Kidney (tissue), 14 donors: ENCODE results near the gene IL4R. TPM values are rescaled to one million over a fixed set of nuclear protein-coding genes. Genes with fewer than 3 reads are reported as not detected.
A peak's percentile ranks its signal among the peaks of the same experiment; 100 is the strongest.

Experiments
- DNase-seq, 5 donors: peaks; one replicate each; pipeline ENCODE4 v3.0.0-alpha.2; 2013 to 2020
- FAIRE-seq: peaks from 2 replicates; lab custom pipeline; 2012; peaks lifted over from hg19 to GRCh38; lab: Jason Lieb, UNC
- H3K27ac ChIP-seq, 2 donors: one replicate each; pipeline ENCODE4 v1.7.0; 2013; ENCODE audit warnings: low read depth in 2 of 2, low read length in 2 of 2, inconsistent platforms in 1 of 2
- H3K27me3 ChIP-seq: one replicate; pipeline ENCODE4 v1.7.1; 2013; ENCODE audit warnings: low read length, inconsistent platforms; ENCODE audit not compliant: control insufficient read depth, insufficient read depth
- H3K36me3 ChIP-seq, 3 donors: one replicate each; pipeline versions ENCODE4 v1.7.0 to v1.7.1; 2013; ENCODE audit warnings: low read length in 3 of 3, control low read depth in 1 of 3, inconsistent platforms in 1 of 3; ENCODE audit not compliant: insufficient read depth in 3 of 3, control insufficient read depth in 2 of 3
- H3K4me1 ChIP-seq, 3 donors: one replicate each; pipeline versions ENCODE4 v1.7.0 to v1.7.1; 2013; ENCODE audit warnings: low read length in 3 of 3, inconsistent platforms in 1 of 3, low read depth in 1 of 3; ENCODE audit not compliant: control insufficient read depth in 2 of 3, insufficient read depth in 2 of 3
- H3K4me3 ChIP-seq, 3 donors: one replicate each; pipeline versions ENCODE4 v1.7.0 to v1.8.1; 2013; ENCODE audit warnings: low read length in 3 of 3, control low read depth in 1 of 3, inconsistent platforms in 1 of 3
- H3K9ac ChIP-seq, 3 donors: one replicate each; pipeline versions ENCODE4 v1.7.0 to v1.7.1; 2013; ENCODE audit warnings: low read length in 3 of 3, control low read depth in 1 of 3, inconsistent platforms in 1 of 3
- H3K9me3 ChIP-seq, 3 donors: one replicate each; pipeline versions ENCODE4 v1.7.0 to v1.7.1; 2013; ENCODE audit warnings: low read length in 3 of 3, control low read depth in 1 of 3, inconsistent platforms in 1 of 3; ENCODE audit not compliant: control insufficient read depth in 2 of 3, insufficient read depth in 1 of 3
- intact Hi-C: fragments of 100-400 bp; cut with DNase I; formaldehyde crosslinking; loops from one replicate; pipeline ENCODE4 v1.11.1; 2022
- polyA plus RNA-seq: library from polyadenylated mRNA; stranded (reverse); fragments of 350-450 nt; fragmentation: Illumina TruSeq; extraction: RNeasy Lipid Tissue Mini Kit (QIAGEN cat#74804); gene quantifications from one replicate; pipeline ENCODE4 v1.2.3, GENCODE V29; 2014; ENCODE audit warnings: low read depth, low replicate concordance; ENCODE audit not compliant: insufficient read depth
- total RNA-seq: library from RNA; stranded (reverse); fragmentation: NEBNext Ultra II Directional; extraction: Animal tissue kit (Norgen Biotek cat#: 25700); gene quantifications from one replicate; pipeline ENCODE4 v1.2.1, GENCODE V29; 2021
- TF ChIP-seq, protein P1 (sequence below): IDR thresholded peaks from 3 replicates; pipeline ENCODE4 v1.5.1; 2012; ENCODE audit warnings: mild to moderate bottlenecking, moderate library complexity, borderline replicate concordance; ENCODE audit not compliant: insufficient read depth; ENCODE audit errors: extremely low read depth
- donor health status: control.
- donor health status: control.
- donor health status: control.
- donor health status: control.
- donor health status: control.
- donor health status: DM: yes; HTN: yes; CAD: no.
- donor health status: Normal renal cell carcinoma (clear cell type).

IL4R gene
- total and polyA plus RNA-seq, 2 donors from 2014 or later, result 13.8 to 115 TPM

DNA sequence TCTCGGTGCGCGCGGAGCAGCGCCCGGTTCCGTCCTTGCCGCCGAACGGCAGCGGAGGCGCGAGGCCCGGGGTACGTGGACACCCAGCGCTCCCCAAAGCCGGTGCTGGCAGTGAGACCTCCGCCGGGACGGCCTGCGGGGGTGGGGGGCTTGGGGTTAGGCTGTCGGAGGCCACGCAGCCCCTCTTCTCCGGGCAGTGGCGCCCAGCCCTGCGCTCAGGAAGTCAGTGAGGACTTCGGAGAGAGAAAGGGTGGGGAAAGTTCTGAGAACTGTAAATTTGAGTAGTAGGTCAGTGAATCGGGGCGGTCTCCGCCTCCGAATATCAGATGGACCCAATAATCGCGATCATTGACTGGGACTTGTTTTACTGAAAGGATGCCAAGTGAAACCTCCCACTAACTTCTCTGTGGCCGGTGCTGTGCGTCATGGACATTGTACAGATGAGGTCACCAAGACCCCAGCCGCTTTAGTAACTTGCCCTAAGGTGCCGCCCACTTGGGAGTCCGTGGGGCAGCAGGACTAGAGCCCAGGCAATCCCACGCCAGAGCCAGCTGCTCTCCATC, 468 bp downstream of the IL4R start:
- peak overlapping the region; percentile 30 to 86 (median 60) for H3K9ac ChIP-seq
- intact Hi-C loops, result no loop called here

DNA sequence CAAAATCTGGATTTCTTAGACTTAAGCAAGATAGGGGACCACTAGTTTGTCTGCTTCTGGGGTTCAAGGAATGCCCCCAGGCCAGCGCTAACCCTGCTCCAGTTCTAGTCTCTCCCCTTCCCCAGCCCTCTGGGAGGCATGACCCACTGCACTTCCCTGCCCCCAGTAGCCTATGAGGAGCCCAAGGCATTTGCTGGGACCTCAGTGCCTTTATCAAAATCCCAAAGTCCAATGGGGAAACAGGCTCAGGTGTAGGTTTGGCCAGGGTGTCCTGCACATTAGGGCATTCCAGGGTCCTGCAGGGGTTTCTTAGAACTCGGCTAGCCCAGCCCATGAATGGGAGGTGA, 1.2 kb downstream of the IL4R start:
- Histone ChIP-seq H3K9ac (peak overlapping the region in 2 of 3 donors; percentile 43 to 86), H3K27me3 (no peaks in the 10 kb centered on the region), H3K4me3 (peak overlapping the region in 2 of 3 donors; percentile 58 to 73), H3K36me3 (no peaks in the 10 kb centered on the region), H3K27ac (peak overlapping the region; percentile 96), H3K9me3 (no peaks in the 10 kb centered on the region), H3K4me1 (peaks cover 0 to 17% (median 0%) of the 10 kb centered on the region in 3 donors)
- DNase-seq (peak in 1 of 5 donors; percentile 39), FAIRE-seq (no peak)
- TF ChIP-seq, protein P1, sequence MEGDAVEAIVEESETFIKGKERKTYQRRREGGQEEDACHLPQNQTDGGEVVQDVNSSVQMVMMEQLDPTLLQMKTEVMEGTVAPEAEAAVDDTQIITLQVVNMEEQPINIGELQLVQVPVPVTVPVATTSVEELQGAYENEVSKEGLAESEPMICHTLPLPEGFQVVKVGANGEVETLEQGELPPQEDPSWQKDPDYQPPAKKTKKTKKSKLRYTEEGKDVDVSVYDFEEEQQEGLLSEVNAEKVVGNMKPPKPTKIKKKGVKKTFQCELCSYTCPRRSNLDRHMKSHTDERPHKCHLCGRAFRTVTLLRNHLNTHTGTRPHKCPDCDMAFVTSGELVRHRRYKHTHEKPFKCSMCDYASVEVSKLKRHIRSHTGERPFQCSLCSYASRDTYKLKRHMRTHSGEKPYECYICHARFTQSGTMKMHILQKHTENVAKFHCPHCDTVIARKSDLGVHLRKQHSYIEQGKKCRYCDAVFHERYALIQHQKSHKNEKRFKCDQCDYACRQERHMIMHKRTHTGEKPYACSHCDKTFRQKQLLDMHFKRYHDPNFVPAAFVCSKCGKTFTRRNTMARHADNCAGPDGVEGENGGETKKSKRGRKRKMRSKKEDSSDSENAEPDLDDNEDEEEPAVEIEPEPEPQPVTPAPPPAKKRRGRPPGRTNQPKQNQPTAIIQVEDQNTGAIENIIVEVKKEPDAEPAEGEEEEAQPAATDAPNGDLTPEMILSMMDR, result no peak
- intact Hi-C loops, result no loop called here

More for the DNA sequence above, 468 bp downstream of the IL4R start:
- Histone ChIP-seq H3K4me1 (peaks cover 0 to 17% (median 0%) of the 10 kb centered on the region in 3 donors), H3K9me3 (no peaks in the 10 kb centered on the region), H3K4me3 (peak overlapping the region; percentile 56 to 74 (median 73)), H3K27me3 (no peaks in the 10 kb centered on the region), H3K27ac (peak overlapping the region; percentile 96), H3K36me3 (no peaks in the 10 kb centered on the region)
- no peak for FAIRE-seq
- peak; percentile 48 to 88 (median 68) for DNase-seq
- TF ChIP-seq, protein P1, result no peak

DNA sequence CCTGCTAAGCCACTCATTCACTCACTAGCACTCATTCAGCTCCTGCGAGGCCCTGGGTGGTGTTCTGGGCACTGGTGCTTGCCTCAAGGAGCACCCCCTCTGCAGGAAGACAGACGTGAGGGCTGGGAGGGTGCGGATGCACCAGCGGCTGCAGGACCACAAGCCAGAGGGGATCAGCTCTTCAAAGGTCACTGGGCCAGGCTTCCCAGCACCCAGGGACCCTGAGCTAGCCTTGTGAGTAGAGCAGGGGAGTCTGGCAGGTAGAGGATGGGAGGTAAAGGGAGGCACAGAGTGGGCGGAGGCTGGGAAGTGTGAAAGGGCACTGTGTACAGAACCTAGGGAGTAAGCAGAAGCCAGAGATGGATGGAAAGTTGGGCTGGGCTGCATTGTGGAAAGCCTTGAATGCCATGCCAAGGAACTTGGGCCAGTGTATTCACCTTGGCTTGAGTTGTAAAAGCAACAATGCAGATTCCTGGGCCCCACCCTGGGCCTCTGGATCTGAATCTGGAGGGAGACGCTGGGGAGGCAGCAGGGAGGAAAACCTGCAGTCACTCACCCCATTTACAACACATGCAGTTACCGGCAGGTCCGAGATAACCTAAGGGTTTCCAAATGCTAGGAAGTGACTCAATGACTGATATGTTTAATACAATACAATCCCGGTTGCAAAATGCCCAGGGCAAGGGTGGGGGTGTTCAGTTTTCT, 1.7 kb downstream of the IL4R start:
- intact Hi-C loops, result no loop called here
- H3K27ac ChIP-seq, result peak overlapping the region; percentile 96
- FAIRE-seq, result no peak
- TF ChIP-seq, protein P1, result no peak
- peaks cover 0 to 17% (median 0%) of the 10 kb centered on the region in 3 donors for H3K4me1 ChIP-seq
- H3K4me3 ChIP-seq, result peak overlapping the region in 2 of 3 donors; percentile 58 to 73
- no peaks in the 10 kb centered on the region for H3K36me3 ChIP-seq
- H3K9ac ChIP-seq, result peak overlapping the region in 2 of 3 donors; percentile 43 to 86
- no peaks in the 10 kb centered on the region for H3K9me3 ChIP-seq
- peak in 2 of 5 donors; percentile 41 to 87 for DNase-seq
- H3K27me3 ChIP-seq, result no peaks in the 10 kb centered on the region
